ENCODE results near the gene TBC1D2.

DNA sequence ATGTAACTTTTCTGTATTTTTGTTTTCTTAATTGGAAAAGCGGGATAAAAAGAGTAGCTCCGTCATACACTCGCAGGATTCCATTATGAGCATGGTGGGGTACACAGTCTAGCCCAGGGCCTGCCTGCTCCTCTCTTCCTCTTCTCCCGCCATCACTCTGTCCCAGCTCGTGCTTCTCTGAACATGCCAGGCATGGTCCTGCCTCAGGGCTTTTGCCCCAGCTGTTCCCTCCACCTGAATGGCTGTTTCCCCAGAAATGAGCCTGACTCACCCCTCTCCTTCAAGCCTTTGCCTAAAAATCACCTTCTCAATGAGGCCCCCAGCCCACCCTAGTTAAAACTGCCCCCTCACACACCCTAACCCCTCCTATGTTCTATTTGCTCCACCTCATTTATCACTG, 67.5 kb downstream of the TBC1D2 start:
- TF ChIP-seq, protein P1, sequence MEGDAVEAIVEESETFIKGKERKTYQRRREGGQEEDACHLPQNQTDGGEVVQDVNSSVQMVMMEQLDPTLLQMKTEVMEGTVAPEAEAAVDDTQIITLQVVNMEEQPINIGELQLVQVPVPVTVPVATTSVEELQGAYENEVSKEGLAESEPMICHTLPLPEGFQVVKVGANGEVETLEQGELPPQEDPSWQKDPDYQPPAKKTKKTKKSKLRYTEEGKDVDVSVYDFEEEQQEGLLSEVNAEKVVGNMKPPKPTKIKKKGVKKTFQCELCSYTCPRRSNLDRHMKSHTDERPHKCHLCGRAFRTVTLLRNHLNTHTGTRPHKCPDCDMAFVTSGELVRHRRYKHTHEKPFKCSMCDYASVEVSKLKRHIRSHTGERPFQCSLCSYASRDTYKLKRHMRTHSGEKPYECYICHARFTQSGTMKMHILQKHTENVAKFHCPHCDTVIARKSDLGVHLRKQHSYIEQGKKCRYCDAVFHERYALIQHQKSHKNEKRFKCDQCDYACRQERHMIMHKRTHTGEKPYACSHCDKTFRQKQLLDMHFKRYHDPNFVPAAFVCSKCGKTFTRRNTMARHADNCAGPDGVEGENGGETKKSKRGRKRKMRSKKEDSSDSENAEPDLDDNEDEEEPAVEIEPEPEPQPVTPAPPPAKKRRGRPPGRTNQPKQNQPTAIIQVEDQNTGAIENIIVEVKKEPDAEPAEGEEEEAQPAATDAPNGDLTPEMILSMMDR (IDR thresholded peaks at IDR 0.05; ENCODE audit: insufficient read depth, low read length, poor library complexity, severe bottlenecking) = no peak
- TF ChIP-seq EZH2phosphoT487 (conservative IDR thresholded peaks at IDR 0.05; ENCODE audit: low read length) = no peak

Measured in SU-DHL-6 (cell line).